ENCODE data around the gene TRIM52. TPM values are rescaled to one million over a fixed set of nuclear protein-coding genes. Genes with fewer than 3 reads are reported as not detected.
A peak's percentile ranks its signal among the peaks of the same experiment; 100 is the strongest.

Gene TRIM52
- total and polyA plus RNA-seq, 2 of the 4 experiments (the other 2 are of a cell fraction): 2.3 to 6.9 TPM

DNA sequence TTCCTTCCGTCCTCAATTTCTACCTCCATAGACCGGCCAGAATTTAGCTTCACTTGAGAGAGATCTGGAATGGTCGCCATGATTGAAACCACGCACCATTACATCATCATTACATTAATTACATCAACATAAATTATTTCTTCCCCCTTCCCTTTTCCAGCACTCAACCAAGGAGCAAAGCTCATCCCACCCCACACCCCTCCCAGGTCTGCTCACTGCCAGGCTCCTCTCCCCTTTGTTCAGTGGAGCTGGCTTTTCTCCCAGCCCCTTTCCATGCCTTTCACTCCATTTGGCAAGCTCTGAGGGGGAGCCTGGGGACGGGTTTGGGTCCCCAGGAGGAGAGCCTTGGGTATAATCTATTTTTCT is 25.6 kb downstream of the TRIM52 start:
- Histone ChIP-seq H3K4me2 (ENCODE audit: low read depth, low read length) (no peak overlapping the region), H3K79me1 (ENCODE audit: low read depth in 1 of 2, low read length in 2 of 2) (peaks cover 17 to 40% of the 10 kb centered on the region in 2 experiments), H4K8ac (ENCODE audit: low read depth in 2 of 2, low read length in 2 of 2) (no peak overlapping the region), H2BK5ac (ENCODE audit: low read depth, low read length, poor library complexity, severe bottlenecking) (no peak overlapping the region), H3K4me3 (ENCODE audit: insufficient read depth, low read depth, low read length) (no peak overlapping the region), H2AK5ac (ENCODE audit: low read depth, low read length) (no peak overlapping the region), H4K20me1 (ENCODE audit: insufficient read depth, low read length) (peaks cover 69% of the 10 kb centered on the region), H4K91ac (ENCODE audit: insufficient read depth, low read depth, low read length) (no peak overlapping the region), H3K56ac (ENCODE audit: extremely low read depth, insufficient read depth, low read length) (no peak overlapping the region), H3K36me3 (ENCODE audit: control insufficient read depth, insufficient read depth, low read length) (peaks cover 78% of the 10 kb centered on the region), H2AK9ac (replicated peaks; ENCODE audit: low read depth, low read length, poor library complexity) (no peak overlapping the region), H3K9me1 (ENCODE audit: insufficient read depth, low read length) (peaks cover 6% of the 10 kb centered on the region), H3K27ac (ENCODE audit: insufficient read depth, low read length) (no peak overlapping the region), H3K9ac (ENCODE audit: low read depth, low read length) (no peak overlapping the region), H3K27me3 (ENCODE audit: control insufficient read depth, insufficient read depth, low read length) (no peaks in the 10 kb centered on the region), H3K9me3 (ENCODE audit: control insufficient read depth, insufficient read depth, low read length) (no peaks in the 10 kb centered on the region), H3K4me1 (ENCODE audit: control insufficient read depth, insufficient read depth, low read length) (no peaks in the 10 kb centered on the region), H3K18ac (ENCODE audit: low read depth, low read length) (no peak overlapping the region), H3K23ac (ENCODE audit: low read depth, low read length) (no peak overlapping the region), H2BK20ac (ENCODE audit: low read depth, low read length) (no peak overlapping the region), H2BK15ac (ENCODE audit: low read depth, low read length) (no peak overlapping the region), H2BK120ac (ENCODE audit: low read depth, low read length) (no peak overlapping the region), H3K4ac (ENCODE audit: low read depth, low read length) (no peak overlapping the region), H3K14ac (replicated peaks; ENCODE audit: low read depth, low read length) (no peak overlapping the region), H4K5ac (ENCODE audit: low read depth, low read length) (no peak overlapping the region), H2AFZ (replicated peaks; ENCODE audit: low read length, poor library complexity) (no peak overlapping the region)
- BruUV-seq (replicated peaks): TSS peak; percentile 95
- in situ Hi-C loops (cut with MboI; ENCODE audit: low sequenced_read_pairs) (no loop called here), intact Hi-C loops (cut with micrococcal nuclease) (no loop called here), dilution Hi-C loops (cut with HindIII; ENCODE audit: low sequenced_read_pairs, unreplicated experiment) (no loop called here)
- TF ChIP-seq POLR2A (IDR thresholded peaks at IDR 0.05; ENCODE audit: low read depth, low read length): peak; percentile 9; the same call in 1 of the 2 replicates
- TF ChIP-seq SMC3 (IDR thresholded peaks at IDR 0.05; ENCODE audit: low read depth, low read length): no peak
- TF ChIP-seq, protein P1, sequence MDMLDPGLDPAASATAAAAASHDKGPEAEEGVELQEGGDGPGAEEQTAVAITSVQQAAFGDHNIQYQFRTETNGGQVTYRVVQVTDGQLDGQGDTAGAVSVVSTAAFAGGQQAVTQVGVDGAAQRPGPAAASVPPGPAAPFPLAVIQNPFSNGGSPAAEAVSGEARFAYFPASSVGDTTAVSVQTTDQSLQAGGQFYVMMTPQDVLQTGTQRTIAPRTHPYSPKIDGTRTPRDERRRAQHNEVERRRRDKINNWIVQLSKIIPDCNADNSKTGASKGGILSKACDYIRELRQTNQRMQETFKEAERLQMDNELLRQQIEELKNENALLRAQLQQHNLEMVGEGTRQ (IDR thresholded peaks at IDR 0.05; ENCODE audit: low read depth, low read length): no peak
- 40% methylated on average over 1 of the region's 5 CpGs; no CpG with 5 or more reads in 1 of the 2 experiments for WGBS, 2 experiments (ENCODE audit: extremely low coverage in 2 of 2, insufficient read length in 1 of 2)
- DNase-seq (no peak), ATAC-seq (ENCODE audit: low read depth) (peak; percentile 19)
- ChIA-PET POLR2A (ENCODE audit: unreplicated experiment) (interaction anchor here (0.6 kb wide), 1 partner anchor 9 kb away, joined by 4 read pairs; no protein-coding TSS in a partner anchor), CTCF (no interaction called here)

Data from IMR-90 (cell line).